GM23338 (cell line): ENCODE results near the gene PPP6R3. TPM values are rescaled to one million over a fixed set of nuclear protein-coding genes. Genes with fewer than 3 reads are reported as not detected.

Experiments used
- ATAC-seq: fragments of 200-7000 bp; cut with Tn5 transposase; 3 replicates; pipeline ENCODE4 v1.9.1; 2020
- DNase-seq: peaks from one replicate; pipeline ENCODE4 v3.0.0-alpha.2; 2015; ENCODE audit warnings: low spot score
- H2AFZ ChIP-seq: fragments of 200-600 bp; sonication (generic); 2 replicates; pipeline ENCODE4 v1.8.0; 2016; ENCODE audit warnings: antibody characterized with exemption, mild to moderate bottlenecking, moderate library complexity
- H3F3A ChIP-seq: fragments of 200-600 bp; sonication (generic); replicated peaks from 2 replicates; pipeline ENCODE4 v1.8.0; 2017; ENCODE audit warnings: antibody characterized with exemption, mixed run types, low read depth
- H3K27ac ChIP-seq: fragments of 200-600 bp; sonication (generic); 2 replicates; pipeline ENCODE4 v1.6.1; 2016; ENCODE audit warnings: low read depth
- H3K27me3 ChIP-seq: fragments of 200-600 bp; sonication (generic); 2 replicates; pipeline ENCODE4 v1.8.0; 2016; ENCODE audit warnings: mild to moderate bottlenecking, mixed run types, moderate library complexity; ENCODE audit not compliant: insufficient read depth
- H3K36me3 ChIP-seq: fragments of 200-600 bp; sonication (generic); 2 replicates; pipeline ENCODE4 v1.8.0; 2016; ENCODE audit warnings: mild to moderate bottlenecking; ENCODE audit not compliant: insufficient read depth
- H3K4me1 ChIP-seq: fragments of 200-600 bp; sonication (generic); 2 replicates; pipeline ENCODE4 v1.8.0; 2016; ENCODE audit warnings: mild to moderate bottlenecking, moderate library complexity; ENCODE audit not compliant: insufficient read depth
- H3K4me2 ChIP-seq: fragments of 200-600 bp; sonication (generic); 2 replicates; pipeline ENCODE4 v1.7.1; 2017; ENCODE audit warnings: mixed run types
- H3K4me3 ChIP-seq: fragments of 200-600 bp; sonication (generic); 2 replicates; pipeline ENCODE4 v1.6.1; 2016; ENCODE audit warnings: mixed run types
- H3K79me2 ChIP-seq: fragments of 200-600 bp; sonication (generic); replicated peaks from 2 replicates; pipeline ENCODE4 v1.8.0; 2017; ENCODE audit warnings: mild to moderate bottlenecking; ENCODE audit not compliant: insufficient read depth
- H3K9me2 ChIP-seq: fragments of 200-600 bp; sonication (generic); 2 replicates; pipeline ENCODE4 v1.8.0; 2017; ENCODE audit not compliant: insufficient read depth
- H4K20me1 ChIP-seq: fragments of 200-600 bp; sonication (generic); replicated peaks from 2 replicates; pipeline ENCODE4 v1.8.0; 2017; ENCODE audit warnings: mild to moderate bottlenecking; ENCODE audit not compliant: insufficient read depth
- H3K27ac Mint-ChIP-seq: 2 replicates; pipeline ENCODE4 v1.8.0; 2020; ENCODE audit warnings: inconsistent platforms, mild to moderate bottlenecking, moderate library complexity, mixed read lengths
- H3K27me3 Mint-ChIP-seq: 3 replicates; pipeline ENCODE4 v1.8.0; 2022; ENCODE audit warnings: low read depth, mild to moderate bottlenecking, moderate library complexity, mixed read lengths, inconsistent platforms; ENCODE audit not compliant: insufficient read depth, poor library complexity
- H3K36me3 Mint-ChIP-seq: 3 replicates; pipeline ENCODE4 v1.8.0; 2021; ENCODE audit warnings: low read depth, mild to moderate bottlenecking, inconsistent platforms, moderate library complexity, mixed read lengths
- H3K4me1 Mint-ChIP-seq: 3 replicates; pipeline ENCODE4 v1.8.0; 2020; ENCODE audit warnings: mild to moderate bottlenecking, inconsistent platforms, mixed read lengths
- H3K4me3 Mint-ChIP-seq: 3 replicates; pipeline ENCODE4 v1.8.0; 2021; ENCODE audit warnings: moderate library complexity, mild to moderate bottlenecking, inconsistent platforms, mixed read lengths
- H3K9me3 Mint-ChIP-seq: 3 replicates; pipeline ENCODE4 v1.8.0; 2020; ENCODE audit warnings: moderate library complexity, mild to moderate bottlenecking, inconsistent platforms, mixed read lengths
- CREB1 ChIP-seq: fragments of 250-450 bp; sonication (Bioruptor Pico); IDR thresholded peaks from 2 replicates; pipeline ENCODE4 v1.5.0; 2020; ENCODE audit warnings: low read depth, mild to moderate bottlenecking, moderate library complexity
- EZH2 ChIP-seq: fragments of 200-600 bp; sonication (generic); IDR thresholded peaks from one replicate; pipeline ENCODE4 v1.8.0; 2017; ENCODE audit warnings: antibody characterized with exemption, mild to moderate bottlenecking, low read depth; ENCODE audit not compliant: unreplicated experiment
- EZH2phosphoT487 ChIP-seq: fragments of 200-600 bp; sonication (generic); IDR thresholded peaks from one replicate; pipeline ENCODE4 v1.8.1; 2018; ENCODE audit warnings: antibody characterized with exemption; ENCODE audit not compliant: unreplicated experiment
- JUNB ChIP-seq: IDR thresholded peaks from one replicate; pipeline ENCODE4 v1.6.1; 2016; ENCODE audit warnings: antibody characterized with exemption; ENCODE audit not compliant: unreplicated experiment
- NANOG ChIP-seq: IDR thresholded peaks from 2 replicates; pipeline ENCODE4 v1.6.1; 2016; ENCODE audit warnings: antibody characterized with exemption, borderline replicate concordance
- POLR2AphosphoS5 ChIP-seq: IDR thresholded peaks from 2 replicates; pipeline ENCODE4 v1.6.1; 2016; ENCODE audit warnings: antibody characterized with exemption, low read depth
- STAT1 ChIP-seq: IDR thresholded peaks from one replicate; pipeline ENCODE4 v1.6.1; 2016; ENCODE audit warnings: antibody characterized with exemption; ENCODE audit not compliant: unreplicated experiment
- ZNF114 ChIP-seq: fragments of 250-450 bp; sonication (Bioruptor Pico); IDR thresholded peaks from 2 replicates; pipeline ENCODE4 v1.5.0; 2020; ENCODE audit warnings: mild to moderate bottlenecking, moderate library complexity
- ZNF331 ChIP-seq: fragments of 250-450 bp; sonication (Bioruptor Pico); IDR thresholded peaks from 2 replicates; pipeline ENCODE4 v1.5.0; 2020; ENCODE audit warnings: low read depth, mild to moderate bottlenecking, moderate library complexity
- polyA plus RNA-seq: library from polyadenylated mRNA; unstranded; fragments of >200 nt; fragmentation: Nextera tagmentation; extraction: Ambion mirVana; gene quantifications from 2 replicates; pipeline ENCODE4 v1.2.1, GENCODE V29; 2016
- total RNA-seq: library from RNA; depleted of rRNA; stranded (reverse); fragments of >200 nt; shearing (Covaris generic); gene quantifications from 2 replicates; pipeline ENCODE4 v1.2.3, GENCODE V29; 2014
- TF ChIP-seq, protein P1 (sequence below): fragments of 250-450 bp; sonication (Bioruptor Pico); IDR thresholded peaks from 2 replicates; pipeline ENCODE4 v1.5.0; 2020; ENCODE audit warnings: mild to moderate bottlenecking, moderate library complexity
- TF ChIP-seq, protein P2 (sequence below): IDR thresholded peaks from one replicate; pipeline ENCODE4 v1.6.1; 2018; ENCODE audit warnings: antibody characterized with exemption; ENCODE audit not compliant: unreplicated experiment
- TF ChIP-seq, protein P3 (sequence below): IDR thresholded peaks from 2 replicates; pipeline ENCODE4 v1.6.1; 2016; ENCODE audit warnings: antibody characterized with exemption
- TF ChIP-seq, protein P4 (sequence below), 2 experiments: fragments of 200-600 bp in 1 of 2; sonication (generic) in 1 of 2; conservative IDR thresholded peaks; 2 replicates each; pipeline versions ENCODE4 v1.5.1 to v1.6.1; 2016 to 2017; ENCODE audit warnings: antibody characterized with exemption in 2 of 2, low read depth in 2 of 2, mild to moderate bottlenecking in 2 of 2, moderate library complexity in 1 of 2

The PPP6R3 gene
- total and polyA plus RNA-seq, 2 experiments from 2014 or later: 170 to 268 TPM

DNA sequence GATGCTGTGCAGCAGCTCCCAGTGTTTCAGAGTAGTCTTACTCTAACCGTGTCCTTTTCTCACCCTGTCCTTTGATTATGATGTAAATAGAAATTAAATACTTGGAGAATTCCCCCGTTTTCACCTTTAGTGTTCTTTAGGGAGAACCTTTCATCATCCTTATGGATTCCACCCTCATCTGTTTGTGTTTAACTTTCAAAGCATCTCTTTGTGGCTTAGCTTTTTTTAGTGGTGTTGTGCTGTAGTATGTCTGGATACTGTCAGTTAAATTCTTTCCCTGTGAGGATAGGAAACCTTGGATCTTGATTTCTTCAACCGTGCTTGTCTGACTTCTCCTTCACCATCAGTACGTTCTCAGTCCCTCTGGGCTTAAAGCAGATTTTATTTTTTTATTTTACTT is 48.5 kb downstream of the PPP6R3 start (continued):
- TF ChIP-seq, protein P1, sequence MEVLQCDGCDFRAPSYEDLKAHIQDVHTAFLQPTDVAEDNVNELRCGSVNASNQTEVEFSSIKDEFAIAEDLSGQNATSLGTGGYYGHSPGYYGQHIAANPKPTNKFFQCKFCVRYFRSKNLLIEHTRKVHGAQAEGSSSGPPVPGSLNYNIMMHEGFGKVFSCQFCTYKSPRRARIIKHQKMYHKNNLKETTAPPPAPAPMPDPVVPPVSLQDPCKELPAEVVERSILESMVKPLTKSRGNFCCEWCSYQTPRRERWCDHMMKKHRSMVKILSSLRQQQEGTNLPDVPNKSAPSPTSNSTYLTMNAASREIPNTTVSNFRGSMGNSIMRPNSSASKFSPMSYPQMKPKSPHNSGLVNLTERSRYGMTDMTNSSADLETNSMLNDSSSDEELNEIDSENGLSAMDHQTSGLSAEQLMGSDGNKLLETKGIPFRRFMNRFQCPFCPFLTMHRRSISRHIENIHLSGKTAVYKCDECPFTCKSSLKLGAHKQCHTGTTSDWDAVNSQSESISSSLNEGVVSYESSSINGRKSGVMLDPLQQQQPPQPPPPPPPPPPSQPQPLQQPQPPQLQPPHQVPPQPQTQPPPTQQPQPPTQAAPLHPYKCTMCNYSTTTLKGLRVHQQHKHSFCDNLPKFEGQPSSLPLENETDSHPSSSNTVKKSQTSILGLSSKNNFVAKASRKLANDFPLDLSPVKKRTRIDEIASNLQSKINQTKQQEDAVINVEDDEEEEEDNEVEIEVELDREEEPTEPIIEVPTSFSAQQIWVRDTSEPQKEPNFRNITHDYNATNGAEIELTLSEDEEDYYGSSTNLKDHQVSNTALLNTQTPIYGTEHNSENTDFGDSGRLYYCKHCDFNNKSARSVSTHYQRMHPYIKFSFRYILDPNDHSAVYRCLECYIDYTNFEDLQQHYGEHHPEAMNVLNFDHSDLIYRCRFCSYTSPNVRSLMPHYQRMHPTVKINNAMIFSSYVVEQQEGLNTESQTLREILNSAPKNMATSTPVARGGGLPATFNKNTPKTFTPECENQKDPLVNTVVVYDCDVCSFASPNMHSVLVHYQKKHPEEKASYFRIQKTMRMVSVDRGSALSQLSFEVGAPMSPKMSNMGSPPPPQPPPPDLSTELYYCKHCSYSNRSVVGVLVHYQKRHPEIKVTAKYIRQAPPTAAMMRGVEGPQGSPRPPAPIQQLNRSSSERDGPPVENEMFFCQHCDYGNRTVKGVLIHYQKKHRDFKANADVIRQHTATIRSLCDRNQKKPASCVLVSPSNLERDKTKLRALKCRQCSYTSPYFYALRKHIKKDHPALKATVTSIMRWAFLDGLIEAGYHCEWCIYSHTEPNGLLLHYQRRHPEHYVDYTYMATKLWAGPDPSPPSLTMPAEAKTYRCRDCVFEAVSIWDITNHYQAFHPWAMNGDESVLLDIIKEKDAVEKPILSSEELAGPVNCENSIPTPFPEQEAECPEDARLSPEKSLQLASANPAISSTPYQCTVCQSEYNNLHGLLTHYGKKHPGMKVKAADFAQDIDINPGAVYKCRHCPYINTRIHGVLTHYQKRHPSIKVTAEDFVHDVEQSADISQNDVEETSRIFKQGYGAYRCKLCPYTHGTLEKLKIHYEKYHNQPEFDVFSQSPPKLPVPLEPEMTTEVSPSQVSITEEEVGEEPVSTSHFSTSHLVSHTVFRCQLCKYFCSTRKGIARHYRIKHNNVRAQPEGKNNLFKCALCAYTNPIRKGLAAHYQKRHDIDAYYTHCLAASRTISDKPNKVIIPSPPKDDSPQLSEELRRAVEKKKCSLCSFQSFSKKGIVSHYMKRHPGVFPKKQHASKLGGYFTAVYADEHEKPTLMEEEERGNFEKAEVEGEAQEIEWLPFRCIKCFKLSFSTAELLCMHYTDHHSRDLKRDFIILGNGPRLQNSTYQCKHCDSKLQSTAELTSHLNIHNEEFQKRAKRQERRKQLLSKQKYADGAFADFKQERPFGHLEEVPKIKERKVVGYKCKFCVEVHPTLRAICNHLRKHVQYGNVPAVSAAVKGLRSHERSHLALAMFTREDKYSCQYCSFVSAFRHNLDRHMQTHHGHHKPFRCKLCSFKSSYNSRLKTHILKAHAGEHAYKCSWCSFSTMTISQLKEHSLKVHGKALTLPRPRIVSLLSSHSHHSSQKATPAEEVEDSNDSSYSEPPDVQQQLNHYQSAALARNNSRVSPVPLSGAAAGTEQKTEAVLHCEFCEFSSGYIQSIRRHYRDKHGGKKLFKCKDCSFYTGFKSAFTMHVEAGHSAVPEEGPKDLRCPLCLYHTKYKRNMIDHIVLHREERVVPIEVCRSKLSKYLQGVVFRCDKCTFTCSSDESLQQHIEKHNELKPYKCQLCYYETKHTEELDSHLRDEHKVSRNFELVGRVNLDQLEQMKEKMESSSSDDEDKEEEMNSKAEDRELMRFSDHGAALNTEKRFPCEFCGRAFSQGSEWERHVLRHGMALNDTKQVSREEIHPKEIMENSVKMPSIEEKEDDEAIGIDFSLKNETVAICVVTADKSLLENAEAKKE (CRISPR knock-in tag): no peak

DNA sequence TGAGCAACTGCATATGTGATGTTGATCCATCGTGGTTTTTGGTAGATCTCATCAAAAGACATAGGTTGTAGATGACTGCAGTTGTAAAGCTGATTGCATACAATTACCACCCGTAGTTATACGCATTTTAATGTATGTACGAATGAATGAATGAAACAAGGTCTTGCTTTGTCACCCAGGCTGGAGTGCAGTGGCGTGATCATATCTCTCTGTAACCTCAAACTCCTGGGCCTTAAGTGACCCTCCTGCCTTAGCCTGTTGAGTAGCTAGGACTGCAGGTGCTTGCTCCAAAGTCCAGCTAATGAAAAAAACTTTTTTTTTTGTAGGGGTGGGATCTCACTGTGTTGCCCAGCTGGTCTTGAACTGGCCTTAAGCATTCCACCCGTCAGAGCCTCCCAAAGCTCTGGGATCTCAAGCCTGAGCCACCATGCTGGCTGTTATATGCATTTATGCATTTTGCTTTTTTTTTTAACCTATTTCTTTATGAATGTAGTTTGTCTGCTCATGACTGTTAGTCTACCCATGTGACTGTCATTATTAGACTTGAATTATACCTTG is 53.5 kb downstream of the PPP6R3 start:
- H3K27me3 ChIP-seq: no peaks in the 10 kb centered on the region
- TF ChIP-seq NANOG (no peak), CREB1 (no peak), EZH2phosphoT487 (no peak), POLR2AphosphoS5 (no peak), JUNB (no peak), ZNF331 (CRISPR knock-in tag) (no peak), ZNF114 (CRISPR knock-in tag) (no peak), STAT1 (no peak), EZH2 (no peak)
- TF ChIP-seq, protein P2, sequence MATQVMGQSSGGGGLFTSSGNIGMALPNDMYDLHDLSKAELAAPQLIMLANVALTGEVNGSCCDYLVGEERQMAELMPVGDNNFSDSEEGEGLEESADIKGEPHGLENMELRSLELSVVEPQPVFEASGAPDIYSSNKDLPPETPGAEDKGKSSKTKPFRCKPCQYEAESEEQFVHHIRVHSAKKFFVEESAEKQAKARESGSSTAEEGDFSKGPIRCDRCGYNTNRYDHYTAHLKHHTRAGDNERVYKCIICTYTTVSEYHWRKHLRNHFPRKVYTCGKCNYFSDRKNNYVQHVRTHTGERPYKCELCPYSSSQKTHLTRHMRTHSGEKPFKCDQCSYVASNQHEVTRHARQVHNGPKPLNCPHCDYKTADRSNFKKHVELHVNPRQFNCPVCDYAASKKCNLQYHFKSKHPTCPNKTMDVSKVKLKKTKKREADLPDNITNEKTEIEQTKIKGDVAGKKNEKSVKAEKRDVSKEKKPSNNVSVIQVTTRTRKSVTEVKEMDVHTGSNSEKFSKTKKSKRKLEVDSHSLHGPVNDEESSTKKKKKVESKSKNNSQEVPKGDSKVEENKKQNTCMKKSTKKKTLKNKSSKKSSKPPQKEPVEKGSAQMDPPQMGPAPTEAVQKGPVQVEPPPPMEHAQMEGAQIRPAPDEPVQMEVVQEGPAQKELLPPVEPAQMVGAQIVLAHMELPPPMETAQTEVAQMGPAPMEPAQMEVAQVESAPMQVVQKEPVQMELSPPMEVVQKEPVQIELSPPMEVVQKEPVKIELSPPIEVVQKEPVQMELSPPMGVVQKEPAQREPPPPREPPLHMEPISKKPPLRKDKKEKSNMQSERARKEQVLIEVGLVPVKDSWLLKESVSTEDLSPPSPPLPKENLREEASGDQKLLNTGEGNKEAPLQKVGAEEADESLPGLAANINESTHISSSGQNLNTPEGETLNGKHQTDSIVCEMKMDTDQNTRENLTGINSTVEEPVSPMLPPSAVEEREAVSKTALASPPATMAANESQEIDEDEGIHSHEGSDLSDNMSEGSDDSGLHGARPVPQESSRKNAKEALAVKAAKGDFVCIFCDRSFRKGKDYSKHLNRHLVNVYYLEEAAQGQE: no peak
- TF ChIP-seq, protein P3, sequence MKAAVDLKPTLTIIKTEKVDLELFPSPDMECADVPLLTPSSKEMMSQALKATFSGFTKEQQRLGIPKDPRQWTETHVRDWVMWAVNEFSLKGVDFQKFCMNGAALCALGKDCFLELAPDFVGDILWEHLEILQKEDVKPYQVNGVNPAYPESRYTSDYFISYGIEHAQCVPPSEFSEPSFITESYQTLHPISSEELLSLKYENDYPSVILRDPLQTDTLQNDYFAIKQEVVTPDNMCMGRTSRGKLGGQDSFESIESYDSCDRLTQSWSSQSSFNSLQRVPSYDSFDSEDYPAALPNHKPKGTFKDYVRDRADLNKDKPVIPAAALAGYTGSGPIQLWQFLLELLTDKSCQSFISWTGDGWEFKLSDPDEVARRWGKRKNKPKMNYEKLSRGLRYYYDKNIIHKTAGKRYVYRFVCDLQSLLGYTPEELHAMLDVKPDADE: no peak
- TF ChIP-seq, protein P4, sequence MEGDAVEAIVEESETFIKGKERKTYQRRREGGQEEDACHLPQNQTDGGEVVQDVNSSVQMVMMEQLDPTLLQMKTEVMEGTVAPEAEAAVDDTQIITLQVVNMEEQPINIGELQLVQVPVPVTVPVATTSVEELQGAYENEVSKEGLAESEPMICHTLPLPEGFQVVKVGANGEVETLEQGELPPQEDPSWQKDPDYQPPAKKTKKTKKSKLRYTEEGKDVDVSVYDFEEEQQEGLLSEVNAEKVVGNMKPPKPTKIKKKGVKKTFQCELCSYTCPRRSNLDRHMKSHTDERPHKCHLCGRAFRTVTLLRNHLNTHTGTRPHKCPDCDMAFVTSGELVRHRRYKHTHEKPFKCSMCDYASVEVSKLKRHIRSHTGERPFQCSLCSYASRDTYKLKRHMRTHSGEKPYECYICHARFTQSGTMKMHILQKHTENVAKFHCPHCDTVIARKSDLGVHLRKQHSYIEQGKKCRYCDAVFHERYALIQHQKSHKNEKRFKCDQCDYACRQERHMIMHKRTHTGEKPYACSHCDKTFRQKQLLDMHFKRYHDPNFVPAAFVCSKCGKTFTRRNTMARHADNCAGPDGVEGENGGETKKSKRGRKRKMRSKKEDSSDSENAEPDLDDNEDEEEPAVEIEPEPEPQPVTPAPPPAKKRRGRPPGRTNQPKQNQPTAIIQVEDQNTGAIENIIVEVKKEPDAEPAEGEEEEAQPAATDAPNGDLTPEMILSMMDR (conservative IDR thresholded peaks at IDR 0.05; ENCODE audit: low read depth in 2 of 2): no peak

More for the DNA sequence above, 53.5 kb downstream of the PPP6R3 start:
- no peak overlapping the region for H3K4me3 Mint-ChIP-seq
- Histone ChIP-seq H3K4me3 (no peak overlapping the region), H3K36me3 (no peaks in the 10 kb centered on the region; the same call in 1 of the 2 replicates), H3F3A (no peaks in the 10 kb centered on the region), H4K20me1 (peaks cover 77% of the 10 kb centered on the region), H2AFZ (no peak overlapping the region), H3K4me2 (no peak overlapping the region), H3K4me1 (peaks cover 16% of the 10 kb centered on the region), H3K27ac (no peak overlapping the region), H3K79me2 (peaks cover 100% of the 10 kb centered on the region), H3K9me2 (no peaks in the 10 kb centered on the region)
- H3K4me1 Mint-ChIP-seq: peaks cover 25% of the 10 kb centered on the region
- H3K9me3 Mint-ChIP-seq: no peaks in the 10 kb centered on the region
- H3K27me3 Mint-ChIP-seq: peaks cover 12% of the 10 kb centered on the region
- no peak overlapping the region for H3K27ac Mint-ChIP-seq
- ATAC-seq (no peak), DNase-seq (no peak)
- H3K36me3 Mint-ChIP-seq: peaks cover 35% of the 10 kb centered on the region
